AG09309 (cell line): ENCODE data around the gene STIM1.

ENCODE experiments used
- DNase-seq: peaks from one replicate; pipeline ENCODE4 v3.0.0-alpha.2; 2010; ENCODE audit warnings: low read depth
- H3K4me3 ChIP-seq: 2 replicates; pipeline ENCODE4 v1.5.1; 2011; ENCODE audit warnings: mild to moderate bottlenecking, low read depth, low read length, moderate library complexity; ENCODE audit not compliant: control insufficient read depth
- TF ChIP-seq, protein P1 (sequence below): IDR thresholded peaks from 2 replicates; pipeline ENCODE4 v1.5.1; 2011; ENCODE audit warnings: mild to moderate bottlenecking, low read depth, low read length, inconsistent platforms; ENCODE audit not compliant: insufficient read depth, control insufficient read depth; ENCODE audit errors: missing control alignments

Gene STIM1

DNA sequence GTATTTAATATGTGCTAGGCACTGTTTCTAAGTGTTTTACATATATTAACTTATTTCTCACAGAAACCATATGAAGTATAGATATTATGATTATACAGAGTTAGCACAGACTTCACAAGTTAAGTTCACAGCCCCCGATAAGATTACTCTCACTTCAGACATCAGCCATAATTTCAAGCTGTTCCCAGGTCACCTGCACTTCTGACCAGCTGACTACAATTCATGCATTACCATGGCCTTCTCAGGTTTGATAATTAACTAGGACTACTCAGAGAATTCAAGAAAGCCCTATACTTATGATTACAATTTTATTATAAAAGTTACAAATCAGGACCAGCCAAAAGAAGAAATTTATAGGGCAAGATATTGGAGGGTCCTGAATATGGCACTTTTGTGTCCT is 170.9 kb downstream of the STIM1 start:
- TF ChIP-seq, protein P1, sequence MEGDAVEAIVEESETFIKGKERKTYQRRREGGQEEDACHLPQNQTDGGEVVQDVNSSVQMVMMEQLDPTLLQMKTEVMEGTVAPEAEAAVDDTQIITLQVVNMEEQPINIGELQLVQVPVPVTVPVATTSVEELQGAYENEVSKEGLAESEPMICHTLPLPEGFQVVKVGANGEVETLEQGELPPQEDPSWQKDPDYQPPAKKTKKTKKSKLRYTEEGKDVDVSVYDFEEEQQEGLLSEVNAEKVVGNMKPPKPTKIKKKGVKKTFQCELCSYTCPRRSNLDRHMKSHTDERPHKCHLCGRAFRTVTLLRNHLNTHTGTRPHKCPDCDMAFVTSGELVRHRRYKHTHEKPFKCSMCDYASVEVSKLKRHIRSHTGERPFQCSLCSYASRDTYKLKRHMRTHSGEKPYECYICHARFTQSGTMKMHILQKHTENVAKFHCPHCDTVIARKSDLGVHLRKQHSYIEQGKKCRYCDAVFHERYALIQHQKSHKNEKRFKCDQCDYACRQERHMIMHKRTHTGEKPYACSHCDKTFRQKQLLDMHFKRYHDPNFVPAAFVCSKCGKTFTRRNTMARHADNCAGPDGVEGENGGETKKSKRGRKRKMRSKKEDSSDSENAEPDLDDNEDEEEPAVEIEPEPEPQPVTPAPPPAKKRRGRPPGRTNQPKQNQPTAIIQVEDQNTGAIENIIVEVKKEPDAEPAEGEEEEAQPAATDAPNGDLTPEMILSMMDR = no peak

DNA sequence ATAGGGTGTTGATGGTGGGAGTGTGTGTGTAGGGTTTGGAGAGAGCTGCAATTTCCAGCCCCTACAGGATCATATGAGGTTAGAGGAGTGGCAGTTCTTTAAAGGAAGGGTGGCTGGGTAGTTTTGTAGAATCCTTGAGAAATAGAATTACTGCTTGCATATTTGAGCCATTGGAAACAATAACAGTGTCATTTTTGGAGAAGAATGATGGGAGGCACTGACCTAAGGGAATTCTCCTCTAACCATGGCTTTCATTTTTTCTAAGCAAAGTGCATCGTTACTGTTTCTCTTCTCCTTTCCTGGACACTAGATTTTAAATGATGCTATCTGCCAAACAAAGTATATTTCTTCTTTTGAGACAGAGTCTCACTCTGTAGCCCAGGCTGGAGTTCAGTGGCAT is 172.3 kb downstream of the STIM1 start:
- no peak overlapping the region for H3K4me3 ChIP-seq
- no peak for DNase-seq
- TF ChIP-seq, protein P1 = no peak

More for the DNA sequence above, 170.9 kb downstream of the STIM1 start:
- no peak for DNase-seq
- no peak overlapping the region for H3K4me3 ChIP-seq

DNA sequence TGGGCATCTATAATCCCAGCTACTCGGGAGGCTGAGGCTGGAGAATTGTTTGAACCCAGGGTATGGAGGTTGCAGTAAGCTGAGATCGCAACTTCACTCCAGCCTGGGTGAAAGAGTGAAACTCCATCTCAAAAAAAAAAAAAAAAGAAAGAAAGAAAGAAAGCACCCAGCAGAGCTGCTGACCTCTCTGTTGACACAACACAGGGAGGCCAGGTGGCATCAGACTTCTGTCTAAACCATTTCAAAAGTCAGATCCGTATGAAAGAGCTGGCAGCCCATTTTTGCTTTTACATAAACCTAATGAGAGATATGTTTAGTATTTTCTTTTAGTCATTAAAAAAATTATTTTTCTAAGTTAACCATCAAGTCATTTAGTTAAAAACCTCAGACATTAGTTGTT is 174.7 kb downstream of the STIM1 start:
- H3K4me3 ChIP-seq = no peak overlapping the region
- DNase-seq = no peak
- TF ChIP-seq, protein P1 = no peak

DNA sequence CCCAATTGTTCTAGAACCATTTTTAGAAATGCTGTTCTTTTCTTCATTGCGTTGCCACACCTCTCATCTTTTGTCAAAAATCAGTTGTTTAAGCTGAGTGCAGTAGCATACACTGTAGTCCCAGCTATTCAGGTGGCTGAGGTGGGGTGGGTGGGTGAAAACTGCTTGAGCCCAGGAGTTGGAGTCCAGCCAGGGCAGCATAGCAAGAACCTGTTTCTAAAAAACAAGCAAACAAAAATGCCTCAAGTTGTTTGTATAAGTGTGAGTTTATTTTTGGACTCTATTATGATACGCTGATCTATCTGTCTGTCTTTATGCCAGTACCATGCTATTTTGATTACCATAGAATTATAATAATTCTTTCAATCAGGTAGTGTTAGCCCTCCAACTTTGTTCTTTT is 176.6 kb downstream of the STIM1 start:
- no peak for DNase-seq
- no peak overlapping the region for H3K4me3 ChIP-seq
- TF ChIP-seq, protein P1 = no peak

DNA sequence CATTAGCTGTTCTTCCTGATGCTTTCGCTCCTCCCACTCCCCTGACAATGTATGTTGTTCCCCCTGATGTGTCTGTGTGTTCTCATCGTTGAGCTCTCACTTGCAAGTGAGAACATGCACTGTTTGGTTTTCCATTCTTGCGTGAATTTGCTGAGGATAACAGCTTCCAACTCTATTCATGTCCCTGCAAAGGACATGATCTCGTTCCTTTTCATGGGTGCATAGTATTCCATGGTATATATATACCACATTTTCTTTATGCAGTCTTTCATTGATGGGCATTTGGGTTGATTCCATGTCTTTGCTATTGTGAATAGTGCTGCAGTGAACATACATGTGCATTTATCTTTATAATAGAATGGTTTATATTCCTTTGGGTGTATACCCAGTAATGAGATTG is 180.5 kb downstream of the STIM1 start:
- TF ChIP-seq, protein P1 = no peak
- no peak for DNase-seq

DNA sequence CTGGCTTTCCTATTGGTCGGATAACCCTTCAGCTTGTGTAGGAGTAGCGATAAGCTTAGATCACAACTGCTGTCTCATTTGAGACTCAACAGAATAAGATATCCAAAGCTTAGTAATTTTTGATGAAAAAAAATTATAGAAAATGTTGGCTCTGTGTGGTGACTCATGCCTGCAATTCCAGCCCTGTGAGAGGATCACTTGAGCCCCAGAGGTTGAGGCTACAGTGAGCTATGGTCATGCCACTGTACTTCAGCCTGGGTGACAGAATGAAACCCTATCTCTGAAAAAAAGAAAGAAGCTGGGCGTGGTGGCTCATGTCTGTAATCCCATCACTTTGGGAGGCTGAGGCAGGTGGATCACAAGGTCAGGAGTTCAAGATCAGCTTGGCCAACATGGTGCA is 183.5 kb downstream of the STIM1 start:
- TF ChIP-seq, protein P1 = no peak
- no peak overlapping the region for H3K4me3 ChIP-seq
- DNase-seq = no peak

More for the DNA sequence above, 180.5 kb downstream of the STIM1 start:
- no peak overlapping the region for H3K4me3 ChIP-seq

DNA sequence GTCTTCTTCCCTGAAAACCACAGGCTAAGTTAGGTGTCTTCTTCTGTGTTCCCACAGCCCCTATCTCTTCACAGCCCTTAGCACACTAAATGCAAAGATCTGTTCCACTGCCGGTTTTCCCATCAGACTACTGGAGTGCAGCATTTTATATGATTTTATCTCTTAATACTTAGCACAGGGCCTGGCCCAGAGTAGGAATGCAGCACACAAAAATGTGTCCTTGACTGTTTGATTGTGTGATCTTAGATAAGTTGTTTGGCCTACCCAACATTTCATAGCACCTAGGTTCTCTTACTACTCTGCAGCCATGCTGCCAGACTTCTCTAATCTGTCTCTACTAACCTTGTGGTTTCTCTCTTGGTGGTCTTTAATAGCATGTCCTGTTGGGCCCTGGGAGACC is 185.0 kb downstream of the STIM1 start:
- TF ChIP-seq, protein P1 = no peak
- DNase-seq = no peak
- no peak overlapping the region for H3K4me3 ChIP-seq
